HG03469 (cell line): ENCODE results near the gene ASTN2.

Experiments
- ATAC-seq: cut with Tn5 transposase; IDR thresholded peaks from one replicate; pipeline ENCODE4 v1.9.1; 2021; ENCODE audit warnings: mild to moderate bottlenecking, moderate library complexity, moderate number of reproducible peaks; ENCODE audit not compliant: unreplicated experiment

The ASTN2 gene

DNA sequence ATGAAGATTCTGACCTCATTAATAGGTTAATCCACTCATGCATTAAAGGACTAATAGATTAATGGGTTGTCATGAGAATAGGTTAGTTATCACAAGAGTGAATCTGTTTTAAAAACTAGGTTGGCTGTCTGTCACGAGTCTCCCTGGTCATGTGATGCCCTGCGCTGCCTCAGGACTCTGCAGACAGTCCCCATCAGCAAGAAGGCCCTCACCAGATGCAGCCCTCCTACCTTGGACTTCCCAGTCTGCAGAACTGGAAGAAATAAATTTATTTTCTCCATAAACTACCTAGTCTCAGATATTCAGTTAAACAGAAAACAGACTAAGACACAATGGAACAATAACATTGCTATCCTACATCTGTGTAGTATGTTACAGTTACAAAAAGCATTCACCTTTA, 227.4 kb downstream of the ASTN2 start:
- no peak for ATAC-seq

DNA sequence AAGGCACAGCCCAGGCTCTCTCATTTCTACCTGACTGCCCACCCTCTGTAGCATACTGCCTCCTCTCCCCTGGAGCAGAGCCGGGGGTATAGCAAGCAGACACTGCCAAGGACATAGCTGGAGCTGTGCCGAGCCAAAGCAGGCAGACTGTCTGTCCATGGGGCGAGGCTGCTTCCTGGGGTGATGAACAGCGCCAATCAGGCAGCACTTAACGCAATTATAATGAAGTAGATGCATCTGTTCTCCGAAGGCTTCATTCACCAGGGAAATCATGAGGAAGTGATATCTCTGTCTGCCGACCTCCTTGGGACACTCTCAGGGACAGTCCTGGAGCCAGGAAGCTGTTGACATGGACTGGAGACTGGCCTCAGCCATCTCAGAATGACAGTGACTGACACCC, 230.7 kb downstream of the ASTN2 start:
- ATAC-seq: no peak

DNA sequence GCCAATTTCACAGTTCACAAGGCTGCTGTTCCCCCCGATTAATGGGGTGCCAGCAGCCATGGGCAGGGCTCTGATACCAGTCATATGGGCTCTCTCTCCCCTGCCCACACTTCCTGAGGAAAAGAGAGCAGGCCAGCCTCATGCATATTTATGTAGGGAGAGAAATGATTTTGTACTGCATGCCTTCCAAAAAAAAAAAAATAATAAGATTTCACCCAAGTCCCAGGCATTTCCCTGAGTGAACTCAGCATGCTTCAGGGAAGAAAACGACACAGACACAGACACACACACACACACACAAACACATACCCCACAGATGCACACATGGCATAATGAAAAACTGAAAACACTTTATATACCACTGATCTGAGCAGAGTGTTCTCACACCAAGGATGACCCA, 232.8 kb downstream of the ASTN2 start:
- ATAC-seq: no peak

DNA sequence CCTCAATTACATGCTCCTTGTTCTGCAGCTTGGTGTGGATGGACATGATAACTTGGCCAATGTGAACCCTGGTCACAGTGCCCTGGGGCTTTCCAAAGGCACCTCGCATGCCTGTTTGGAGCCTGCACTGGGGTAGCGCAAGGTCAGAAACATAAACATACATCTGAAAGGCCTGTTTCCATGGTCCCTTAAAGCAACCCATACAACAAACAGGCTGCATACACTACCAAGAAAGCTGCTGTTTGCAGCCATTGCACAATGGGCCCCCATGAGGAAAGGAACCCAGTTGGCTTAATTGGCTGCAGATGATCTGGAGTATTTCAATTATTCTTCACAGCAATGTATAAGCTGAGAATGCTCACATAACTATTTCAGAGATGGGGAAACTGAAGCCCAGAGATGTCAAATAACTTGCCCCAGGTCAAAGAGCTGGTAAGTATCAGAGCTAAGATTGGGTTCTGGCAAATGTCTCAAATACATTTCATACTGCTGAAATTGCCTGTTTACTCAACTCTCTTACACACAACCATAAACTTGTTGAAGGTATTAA, 233.9 kb downstream of the ASTN2 start:
- no peak for ATAC-seq

DNA sequence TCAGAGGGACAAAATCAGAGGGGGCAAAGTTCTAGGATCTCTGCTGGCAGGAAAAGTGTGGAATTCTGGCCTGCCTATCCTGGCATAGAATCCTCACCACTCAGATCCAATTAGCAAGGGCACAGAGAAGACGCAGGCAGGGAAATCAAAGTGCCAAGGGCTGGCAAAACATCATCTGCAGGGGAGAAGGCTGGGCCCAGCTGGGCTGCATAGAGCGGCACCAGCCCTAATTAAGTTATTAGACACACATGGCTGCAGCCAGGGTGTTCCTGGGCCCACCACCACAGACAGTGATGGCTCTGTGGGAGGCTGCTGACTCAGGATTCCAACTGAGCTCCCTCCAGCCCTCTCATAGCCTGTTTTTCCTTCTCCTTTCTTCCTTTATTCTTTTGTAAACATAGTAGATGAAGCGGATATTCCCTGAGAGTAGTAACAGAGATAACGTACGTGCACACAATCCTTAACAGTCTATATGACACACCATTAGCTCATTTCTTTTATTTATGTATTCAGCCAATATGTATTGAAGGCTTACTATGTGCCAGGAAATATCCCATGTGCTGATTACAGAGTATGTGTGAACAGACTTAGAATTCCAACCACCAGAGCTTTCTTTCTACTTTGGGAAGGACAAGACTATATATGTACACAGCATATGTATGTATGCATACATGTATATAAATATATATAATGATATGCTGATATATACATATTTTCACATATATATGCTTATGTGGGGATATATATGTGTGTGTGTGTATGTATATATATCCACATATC, 236.1 kb downstream of the ASTN2 start:
- ATAC-seq: no peak

DNA sequence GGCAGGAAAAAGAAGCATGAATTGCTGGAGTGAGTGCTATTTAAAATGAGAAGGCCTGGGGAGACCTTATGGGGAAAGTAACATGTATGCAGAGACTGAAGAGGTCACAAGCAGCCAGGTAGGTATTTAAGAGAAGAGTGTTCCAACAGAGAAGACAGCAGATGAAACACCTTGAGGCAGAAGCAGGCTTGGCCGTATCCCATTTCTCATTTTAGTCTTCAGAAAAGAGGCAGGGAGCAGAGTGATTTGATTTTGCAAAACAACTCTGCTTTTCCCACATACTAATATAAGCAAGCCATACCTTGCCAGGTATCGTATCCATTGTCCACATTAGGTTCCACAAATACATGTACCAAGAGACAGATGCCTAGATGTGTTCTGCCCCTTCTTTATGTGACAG, 244.3 kb downstream of the ASTN2 start:
- ATAC-seq: no peak

DNA sequence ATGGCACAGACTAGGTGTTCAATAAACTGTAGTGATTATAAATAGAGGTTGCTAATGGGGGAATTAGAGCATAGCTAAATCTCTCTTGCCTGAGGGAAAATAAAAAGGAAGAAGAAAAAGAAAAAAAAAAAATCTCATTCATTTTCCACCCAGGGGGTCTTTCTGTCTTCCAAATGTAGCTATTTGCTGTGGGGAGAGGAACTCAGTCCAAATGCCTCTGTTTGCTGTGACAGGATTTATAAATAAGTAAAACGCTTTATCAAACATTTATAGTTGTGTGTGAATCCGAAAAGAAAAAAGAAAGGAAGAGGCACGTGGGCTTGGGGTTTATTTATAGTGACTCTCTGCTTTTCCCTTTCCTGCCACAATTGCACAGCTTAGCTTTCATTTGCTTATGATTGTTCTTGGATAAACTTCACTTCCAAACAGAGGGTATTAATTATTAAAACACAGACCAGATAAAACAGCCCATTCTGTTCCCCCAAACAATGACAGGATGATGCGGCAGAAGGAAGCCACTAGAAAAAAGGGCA, 245.7 kb downstream of the ASTN2 start:
- no peak for ATAC-seq

DNA sequence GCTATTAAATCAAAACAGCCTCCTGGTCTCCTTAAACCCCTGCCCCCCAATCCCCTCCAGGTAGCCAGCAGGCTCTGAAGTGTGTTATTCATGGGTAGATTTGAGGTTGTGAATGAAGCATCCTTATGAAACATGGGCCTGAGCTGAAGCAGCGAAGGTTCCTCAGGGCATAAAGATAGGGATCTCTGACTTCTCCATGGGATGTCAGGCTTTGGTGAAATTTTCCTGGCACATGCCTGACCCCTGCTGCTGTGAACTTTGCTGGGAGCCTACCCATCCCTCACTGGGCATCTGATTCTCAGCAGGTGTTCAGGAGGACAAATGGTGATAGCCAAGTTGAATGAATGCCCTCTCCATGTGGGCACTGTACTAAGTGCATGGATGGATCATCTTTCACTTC, 250.3 kb downstream of the ASTN2 start:
- ATAC-seq: no peak

DNA sequence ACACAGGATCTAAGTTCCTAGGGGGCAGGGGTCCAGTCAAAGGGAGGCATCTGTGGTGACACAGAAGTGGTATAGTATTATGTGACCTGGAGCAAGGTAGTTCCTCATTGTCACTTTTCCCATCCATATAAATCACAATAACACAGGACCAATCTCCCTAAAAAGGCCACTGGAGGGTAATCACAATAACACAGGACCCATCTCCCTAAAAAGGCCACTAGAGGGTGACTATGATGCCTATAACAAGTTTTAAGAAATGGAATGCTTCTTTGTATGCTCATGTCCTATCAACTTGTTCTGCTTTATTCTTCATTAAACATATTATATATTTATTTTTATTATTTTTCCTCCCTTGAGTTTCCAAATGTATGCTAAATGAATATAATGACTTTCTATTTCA, 254.6 kb downstream of the ASTN2 start:
- ATAC-seq: no peak

DNA sequence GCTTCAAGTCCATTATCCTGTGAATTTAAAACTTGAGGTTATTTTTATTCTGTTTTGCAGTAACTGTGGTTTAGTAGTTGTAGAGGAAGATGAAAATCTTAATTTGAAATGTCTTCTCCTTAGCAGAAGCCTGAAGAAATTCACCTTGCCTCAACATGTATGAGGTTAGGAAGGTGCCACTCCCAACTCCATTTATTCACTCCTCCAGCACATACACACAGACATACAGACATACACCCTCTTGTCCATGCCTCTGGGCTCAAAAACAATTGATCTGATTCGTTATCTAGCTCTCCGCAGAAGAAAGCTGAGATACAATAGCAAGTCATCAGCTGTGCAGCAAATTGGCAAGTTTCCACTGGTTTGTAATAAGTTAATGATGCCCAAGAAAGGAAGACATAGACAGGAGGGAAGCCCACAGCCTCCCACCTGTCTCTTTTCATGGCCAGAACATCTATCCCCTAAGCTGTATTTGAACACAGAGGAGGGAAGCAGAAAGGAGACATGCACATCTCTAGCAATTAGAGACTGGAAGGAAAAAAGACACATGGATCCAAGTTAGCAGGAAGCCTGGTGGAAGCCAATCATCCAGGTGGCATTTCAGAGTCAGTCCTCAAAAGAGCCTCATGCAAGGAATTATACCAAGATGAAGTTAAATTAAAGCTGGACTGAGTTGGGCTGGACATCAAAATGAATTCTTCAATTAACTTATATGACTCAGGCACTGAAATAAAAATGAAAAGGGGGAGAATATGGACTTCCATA, 257.9 kb downstream of the ASTN2 start:
- ATAC-seq: no peak

DNA sequence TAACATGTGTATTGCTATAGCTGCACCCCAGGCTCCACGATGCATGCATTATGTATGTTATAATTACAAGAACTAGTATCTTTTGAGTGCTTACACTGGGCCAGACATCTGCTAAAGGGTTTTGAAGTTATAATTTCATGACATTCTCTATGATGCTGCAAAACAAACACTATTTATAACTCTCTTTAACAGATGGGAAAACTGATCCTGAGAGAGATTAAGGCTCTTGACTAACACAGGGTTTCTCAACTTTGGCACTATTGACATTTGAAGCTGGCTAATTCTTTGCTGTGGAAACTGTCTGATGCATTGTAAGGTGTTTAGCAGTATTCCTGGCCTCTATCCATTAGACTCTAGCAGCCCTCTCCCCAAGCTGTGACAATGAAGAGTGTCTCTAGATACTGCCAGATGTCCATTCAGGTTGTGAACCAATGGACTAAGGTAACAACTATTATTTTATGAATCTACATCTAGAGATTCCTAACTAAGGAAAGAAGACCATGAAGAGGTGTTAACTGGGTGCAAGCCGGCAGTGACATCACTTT, 258.6 kb downstream of the ASTN2 start:
- no peak for ATAC-seq

DNA sequence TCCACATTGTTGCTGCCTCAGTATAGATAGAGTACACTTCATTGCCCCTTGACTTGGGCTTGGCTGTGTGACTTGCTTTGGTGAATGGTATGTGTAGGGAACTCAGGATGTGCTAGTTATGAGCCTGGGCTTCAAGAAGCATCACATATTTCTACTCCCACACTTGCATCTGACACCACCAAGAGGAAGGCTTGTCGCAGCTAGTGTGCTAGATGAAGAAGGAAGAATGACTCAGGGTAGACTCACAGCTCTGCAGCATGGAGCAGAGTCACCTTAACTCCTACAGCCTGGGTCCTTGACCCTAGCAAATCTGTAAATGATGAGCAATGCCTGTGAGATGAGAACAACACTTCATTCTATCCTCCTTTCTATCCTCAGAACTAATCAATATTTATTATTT, 261.8 kb downstream of the ASTN2 start:
- ATAC-seq: no peak

DNA sequence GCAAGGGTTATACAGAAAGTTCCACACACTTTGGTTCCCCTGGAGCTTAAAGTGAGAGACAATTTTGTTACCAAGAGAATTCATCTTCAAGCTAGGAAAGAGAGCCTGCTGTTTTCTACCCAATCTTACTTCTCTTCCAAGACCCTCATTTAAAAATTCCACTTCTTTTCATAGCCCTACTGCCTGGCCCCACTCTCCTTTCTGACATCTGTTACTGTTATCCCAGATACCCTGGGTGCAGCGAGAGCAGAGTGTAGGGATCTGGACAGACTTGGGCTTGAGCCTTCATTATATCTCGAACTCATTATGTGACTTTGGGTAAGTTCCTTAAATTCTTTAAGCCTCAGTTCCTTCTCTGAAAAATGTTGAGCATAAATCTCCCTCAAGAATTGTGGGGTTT, 263.1 kb downstream of the ASTN2 start:
- ATAC-seq: no peak

DNA sequence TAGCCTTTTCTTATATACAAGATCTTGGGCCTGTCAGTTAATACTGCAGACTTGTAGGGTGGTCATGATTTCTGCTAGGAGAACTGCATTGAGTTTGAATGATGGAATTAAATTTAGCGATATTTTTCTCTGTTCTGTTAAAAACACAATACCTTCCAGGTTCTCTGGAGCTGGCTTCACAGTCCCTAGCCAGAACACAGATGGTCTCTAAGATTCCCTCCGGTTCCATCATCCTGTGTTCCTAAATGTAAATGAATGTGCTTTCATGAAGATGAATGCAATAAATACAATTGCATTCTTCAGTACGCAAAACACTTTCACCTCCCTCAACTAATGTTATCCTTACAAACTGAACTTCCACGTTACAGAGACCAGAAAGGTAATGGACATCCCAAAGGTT, 264.9 kb downstream of the ASTN2 start:
- ATAC-seq: no peak

DNA sequence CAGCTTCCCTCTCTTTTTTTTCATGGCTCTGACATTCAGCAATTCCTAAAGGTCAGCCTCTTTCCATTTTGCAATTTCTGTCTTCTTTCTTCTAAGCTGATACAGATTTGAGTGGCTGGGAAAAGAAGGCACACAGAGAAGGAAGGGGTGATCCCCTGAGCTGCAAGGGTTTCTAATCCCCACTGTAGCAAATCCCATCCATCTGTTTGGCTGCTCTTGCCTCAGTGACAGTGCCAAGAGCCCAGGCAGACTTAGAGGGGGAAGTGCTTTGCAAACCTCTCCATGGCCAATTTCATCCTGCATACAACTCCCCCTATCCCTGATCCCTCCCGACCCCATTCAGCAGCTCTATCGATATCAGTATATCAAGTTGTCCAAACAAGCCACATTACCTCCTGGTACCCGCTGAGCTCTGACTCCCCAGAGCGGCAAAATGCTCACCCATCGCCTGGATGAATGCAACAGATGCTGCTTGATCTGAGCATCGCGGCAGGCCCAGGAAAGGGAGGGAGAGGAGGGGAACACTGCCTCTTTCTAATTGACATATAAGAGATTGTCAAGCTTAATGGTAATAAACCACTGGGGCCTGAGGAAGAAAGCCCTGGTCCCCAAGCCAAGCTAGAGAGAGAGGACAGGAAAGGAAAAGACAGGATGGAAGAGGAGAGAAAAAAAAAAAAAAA, 268.9 kb downstream of the ASTN2 start:
- no peak for ATAC-seq

DNA sequence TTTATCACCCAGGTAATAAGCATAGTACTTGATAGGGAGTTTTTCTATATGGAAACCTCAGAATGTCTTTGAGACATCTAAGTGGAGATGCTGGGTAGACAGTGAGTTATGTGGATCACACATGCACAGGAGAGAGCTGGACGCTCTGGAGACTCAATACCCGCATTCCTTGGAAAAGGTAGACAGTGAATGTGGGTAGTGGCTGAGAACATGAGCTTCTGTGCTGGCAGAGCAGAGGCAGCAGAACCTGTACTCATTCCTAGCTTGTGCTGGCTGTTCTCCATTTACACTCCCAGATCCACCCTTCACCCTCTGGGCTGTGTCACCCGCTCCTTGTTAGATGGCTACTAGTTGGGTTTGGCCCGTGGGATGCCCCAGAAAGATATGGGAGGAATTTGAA, 269.8 kb downstream of the ASTN2 start:
- ATAC-seq: no peak

DNA sequence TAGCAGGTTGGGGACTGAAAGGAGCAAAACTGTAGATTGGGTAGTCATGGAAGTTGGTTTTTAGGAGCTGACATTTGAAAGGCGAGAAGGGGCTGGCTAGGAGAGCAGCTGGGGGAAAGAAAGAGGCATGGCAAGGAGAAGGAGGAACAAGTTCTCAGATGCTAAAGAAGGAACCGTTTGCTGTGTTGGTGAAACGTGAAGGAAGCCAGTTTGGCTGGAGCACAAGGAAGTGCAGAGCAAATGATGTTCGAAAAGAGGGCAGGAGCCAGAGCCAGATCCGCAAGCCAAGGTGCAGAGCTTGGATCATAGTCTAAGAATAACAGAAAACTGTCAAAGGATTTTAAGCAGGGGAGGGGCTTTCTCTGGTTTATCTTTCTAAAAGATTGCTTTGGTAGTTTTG, 276.6 kb downstream of the ASTN2 start:
- ATAC-seq: no peak

DNA sequence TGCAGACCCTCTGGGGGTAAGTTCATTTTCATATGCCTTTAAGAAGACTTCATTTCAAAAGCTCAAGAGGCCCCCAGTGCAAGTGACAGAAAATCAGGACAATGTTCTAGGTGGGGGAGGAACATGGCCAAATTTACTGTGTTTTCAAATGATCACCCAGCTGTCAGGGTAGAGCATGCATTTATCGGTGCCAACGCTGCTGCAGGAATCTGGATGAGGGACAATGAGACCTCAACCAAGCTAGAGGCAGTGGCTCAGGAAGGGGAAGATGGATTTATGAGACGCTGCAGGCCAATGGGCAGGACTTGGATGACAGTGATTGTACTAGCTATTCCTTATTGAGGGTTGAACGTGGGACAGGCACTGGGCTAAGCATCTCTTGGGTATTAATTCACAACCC, 278.4 kb downstream of the ASTN2 start:
- no peak for ATAC-seq

DNA sequence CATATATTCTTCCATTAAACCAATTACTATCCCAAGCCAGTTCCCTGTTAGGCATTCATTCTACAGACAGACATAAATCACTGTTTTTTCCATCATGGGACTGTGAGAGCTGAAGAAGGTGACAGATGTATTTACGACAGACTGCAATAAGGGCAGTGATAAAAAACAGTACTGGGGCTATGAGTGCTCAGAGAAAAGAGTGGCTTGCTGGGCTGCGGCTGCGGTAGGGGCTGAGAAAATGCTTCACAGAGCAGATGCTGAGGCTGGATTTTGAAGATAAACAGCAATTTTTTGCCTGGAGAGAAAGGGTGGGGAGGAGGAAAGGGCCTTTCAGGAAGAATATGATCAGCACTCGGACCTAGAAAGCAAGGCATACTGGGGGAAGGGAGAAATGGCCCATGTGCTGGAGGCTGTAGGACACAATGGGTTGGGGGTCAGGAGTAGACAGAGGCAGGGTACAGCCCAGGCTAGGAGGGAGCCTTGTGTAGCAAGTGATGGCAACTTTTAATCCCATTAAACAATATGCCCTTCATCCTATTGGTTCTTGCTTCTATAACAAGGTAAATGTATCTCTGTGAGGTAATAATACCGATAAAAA, 279.3 kb downstream of the ASTN2 start:
- no peak for ATAC-seq

DNA sequence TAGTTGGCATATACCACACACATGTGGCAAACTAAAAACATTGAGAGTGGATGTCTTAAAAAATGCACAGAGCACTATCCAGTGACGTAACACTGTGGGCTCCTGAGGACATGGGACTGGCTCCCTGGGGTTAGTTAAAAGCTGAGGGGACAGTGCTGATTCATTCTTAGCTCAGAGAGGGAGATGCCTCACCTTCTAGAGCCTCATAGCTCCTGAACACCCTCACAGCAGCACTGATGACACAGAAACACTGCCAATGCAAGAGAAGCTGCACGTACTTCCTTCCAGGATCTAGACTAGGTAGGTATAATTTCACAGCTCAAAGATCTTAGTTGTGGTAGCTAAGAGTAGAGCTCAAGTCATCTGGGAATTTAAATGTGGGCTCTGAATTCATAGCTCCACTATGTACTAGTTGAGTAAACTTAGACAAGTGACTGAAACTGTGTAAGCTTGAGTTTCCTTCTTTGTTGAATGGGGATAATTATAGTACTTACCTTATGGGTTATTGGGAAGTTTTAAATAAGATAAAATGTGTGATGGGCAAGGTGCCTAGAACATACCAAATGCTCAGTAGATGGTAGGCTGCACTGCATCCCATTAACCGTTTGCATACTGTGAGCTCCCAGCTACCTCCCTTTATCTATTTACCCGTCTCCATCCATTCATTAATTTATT, 279.9 kb downstream of the ASTN2 start:
- no peak for ATAC-seq
